Spleen (tissue), 7 donors: ENCODE data around the gene ATP9A.

Experiments
- POLR2A ChIP-seq, 3 donors: fragments of 450-650 bp; IDR thresholded peaks; one replicate each; pipeline ENCODE4 v1.5.1; 2017; ENCODE audit warnings: antibody characterized with exemption in 3 of 3, mild to moderate bottlenecking in 1 of 3
- POLR2AphosphoS5 ChIP-seq, 3 donors: sonication (generic); formaldehyde crosslinking; IDR thresholded peaks; one replicate each; pipeline ENCODE4 v1.5.1; 2017; ENCODE audit warnings: antibody characterized with exemption in 3 of 3
- TF ChIP-seq, protein P1 (sequence below), 11 experiments: fragments of 200-600 bp in 7 of 11; fragments of 450-650 bp in 4 of 11; sonication (generic) in 4 of 11; IDR thresholded peaks in 8 of 11; conservative IDR thresholded peaks in 3 of 11; 1 replicate in 7 of 11; 2 replicates in 4 of 11; pipeline versions ENCODE4 v1.4.0 to v1.8.0; 2016 to 2021; ENCODE audit warnings: antibody characterized with exemption in 11 of 11, inconsistent platforms in 4 of 11, mild to moderate bottlenecking in 1 of 11
- donor health status: DM: no; HTN: no; CAD: no; lungs with moderate emphysema.
- donor health status: DM: no; HTN: no; CAD: no.
- donor health status: DM: no; HTN: no; CAD: no.

DNA sequence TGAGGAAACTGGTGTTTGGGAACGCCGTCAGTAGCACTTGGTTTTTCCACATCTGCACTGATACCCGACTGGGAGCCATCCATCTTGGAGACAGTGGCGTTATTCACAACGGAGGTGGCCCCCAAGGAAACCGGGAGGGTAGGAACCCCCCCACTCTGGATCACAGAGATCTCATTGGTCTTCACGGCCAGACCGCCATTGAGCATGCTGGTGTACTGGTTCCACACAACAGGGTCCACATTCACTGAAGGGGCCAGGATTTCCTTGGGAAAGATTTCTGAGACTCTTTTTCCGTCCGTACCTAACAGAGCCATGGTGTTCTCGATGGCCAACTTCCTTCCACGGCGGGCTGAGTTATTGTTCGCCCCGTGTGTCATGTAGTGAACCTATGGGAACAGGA lies 16.1 kb upstream of the ATP9A start:
- TF ChIP-seq POLR2A (IDR thresholded peaks at IDR 0.05) (no peak), POLR2AphosphoS5 (IDR thresholded peaks at IDR 0.05) (no peak)
- TF ChIP-seq, protein P1, sequence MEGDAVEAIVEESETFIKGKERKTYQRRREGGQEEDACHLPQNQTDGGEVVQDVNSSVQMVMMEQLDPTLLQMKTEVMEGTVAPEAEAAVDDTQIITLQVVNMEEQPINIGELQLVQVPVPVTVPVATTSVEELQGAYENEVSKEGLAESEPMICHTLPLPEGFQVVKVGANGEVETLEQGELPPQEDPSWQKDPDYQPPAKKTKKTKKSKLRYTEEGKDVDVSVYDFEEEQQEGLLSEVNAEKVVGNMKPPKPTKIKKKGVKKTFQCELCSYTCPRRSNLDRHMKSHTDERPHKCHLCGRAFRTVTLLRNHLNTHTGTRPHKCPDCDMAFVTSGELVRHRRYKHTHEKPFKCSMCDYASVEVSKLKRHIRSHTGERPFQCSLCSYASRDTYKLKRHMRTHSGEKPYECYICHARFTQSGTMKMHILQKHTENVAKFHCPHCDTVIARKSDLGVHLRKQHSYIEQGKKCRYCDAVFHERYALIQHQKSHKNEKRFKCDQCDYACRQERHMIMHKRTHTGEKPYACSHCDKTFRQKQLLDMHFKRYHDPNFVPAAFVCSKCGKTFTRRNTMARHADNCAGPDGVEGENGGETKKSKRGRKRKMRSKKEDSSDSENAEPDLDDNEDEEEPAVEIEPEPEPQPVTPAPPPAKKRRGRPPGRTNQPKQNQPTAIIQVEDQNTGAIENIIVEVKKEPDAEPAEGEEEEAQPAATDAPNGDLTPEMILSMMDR (IDR thresholded peaks at IDR 0.05 in 8 of 11, conservative IDR thresholded peaks at IDR 0.05 in 3 of 11), result no peak
